SU-DHL-6 (cell line): ENCODE measurements around the gene CRIM1.

ENCODE experiments used
- H2AFZ ChIP-seq: fragments of 200-600 bp; sonication (generic); 2 replicates; pipeline ENCODE4 v1.6.1; 2014; ENCODE audit warnings: low read depth, mild to moderate bottlenecking, moderate library complexity, mixed read lengths, antibody characterized with exemption, low read length; ENCODE audit not compliant: severe bottlenecking
- H3F3A ChIP-seq: fragments of 200-600 bp; shearing (Covaris generic); 2 replicates; pipeline ENCODE4 v1.6.0; 2016; ENCODE audit warnings: antibody characterized with exemption, mild to moderate bottlenecking; ENCODE audit not compliant: insufficient read depth
- H3K27ac ChIP-seq: fragments of 200-600 bp; sonication (generic); 2 replicates; pipeline ENCODE4 v1.5.1; 2016; ENCODE audit warnings: low read depth, mild to moderate bottlenecking, low read length, moderate library complexity, mixed read lengths
- H3K27me3 ChIP-seq: fragments of 200-600 bp; sonication (generic), shearing (Covaris generic); 2 replicates; pipeline ENCODE4 v1.6.0; 2014; ENCODE audit warnings: mild to moderate bottlenecking, low read length
- H3K36me3 ChIP-seq: fragments of 200-600 bp; sonication (generic); 2 replicates; pipeline ENCODE4 v1.6.1; 2014; ENCODE audit warnings: mild to moderate bottlenecking, low read length, mixed read lengths
- H3K4me2 ChIP-seq: fragments of 300-600, 200-600 bp; shearing (Covaris generic), sonication (generic); 2 replicates; pipeline ENCODE4 v1.6.0; 2014; ENCODE audit warnings: low read length, low read depth, mild to moderate bottlenecking; ENCODE audit not compliant: poor library complexity, severe bottlenecking
- H3K4me3 ChIP-seq: fragments of 200-600 bp; sonication (generic); 2 replicates; pipeline ENCODE4 v1.5.1; 2014; ENCODE audit warnings: antibody characterized with exemption, low read length, mild to moderate bottlenecking, mixed read lengths; ENCODE audit not compliant: insufficient read depth, poor library complexity, severe bottlenecking
- H3K79me2 ChIP-seq: fragments of 200-600 bp; sonication (generic); 2 replicates; pipeline ENCODE4 v1.6.1; 2014; ENCODE audit warnings: mild to moderate bottlenecking, low read length, moderate library complexity; ENCODE audit not compliant: insufficient read depth
- H3K9ac ChIP-seq: fragments of 200-600 bp; sonication (generic); 2 replicates; pipeline ENCODE4 v1.7.0; 2014; ENCODE audit warnings: mild to moderate bottlenecking, low read length
- H3K9me2 ChIP-seq: fragments of 200-600 bp; sonication (generic); replicated peaks from 2 replicates; pipeline ENCODE4 v1.6.1; 2014; ENCODE audit warnings: low read length; ENCODE audit not compliant: insufficient read depth
- H3K9me3 ChIP-seq: fragments of 200-600 bp; sonication (generic); 2 replicates; pipeline ENCODE4 v1.6.1; 2014; ENCODE audit warnings: low read length, mixed read lengths; ENCODE audit not compliant: insufficient read depth
- H4K20me1 ChIP-seq: fragments of 200-600 bp; sonication (generic); 2 replicates; pipeline ENCODE4 v1.6.1; 2014; ENCODE audit warnings: low read depth, mild to moderate bottlenecking, antibody characterized with exemption, low read length, moderate library complexity, mixed read lengths
- EZH2phosphoT487 ChIP-seq: fragments of 200-600 bp; sonication (generic), shearing (Covaris generic); conservative IDR thresholded peaks from 2 replicates; pipeline ENCODE4 v1.6.1; 2018; ENCODE audit warnings: mild to moderate bottlenecking, antibody characterized with exemption, low read length, moderate library complexity, mixed read lengths
- TF ChIP-seq, protein P1 (sequence below): fragments of 200-600 bp; sonication (generic); IDR thresholded peaks from one replicate; pipeline ENCODE4 v1.5.1; 2017; ENCODE audit warnings: antibody characterized with exemption, mild to moderate bottlenecking, low read length, moderate library complexity; ENCODE audit not compliant: insufficient read depth, poor library complexity, severe bottlenecking

Gene CRIM1

DNA sequence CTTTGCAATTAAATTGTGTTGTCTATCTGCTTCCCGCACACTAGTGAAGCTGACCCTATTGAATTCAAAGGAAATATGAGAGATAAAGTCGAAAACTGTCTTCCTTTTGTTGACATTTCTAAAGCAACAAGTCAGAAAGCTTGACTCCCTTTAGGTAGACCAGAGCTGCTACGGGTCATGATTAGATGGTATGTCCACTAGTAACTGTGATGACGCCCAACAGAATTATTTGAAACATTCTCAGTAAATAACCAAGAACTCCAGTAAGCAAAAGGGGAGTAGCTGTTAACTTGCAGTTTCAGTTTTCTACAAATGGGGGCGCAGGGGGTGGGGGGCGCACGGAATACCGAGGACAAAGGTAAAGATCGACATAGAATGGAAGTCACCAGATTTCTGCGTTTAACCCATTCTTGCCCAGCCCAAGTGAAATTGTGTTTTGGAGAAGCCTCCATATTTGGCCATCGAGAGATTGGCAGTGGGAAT is 56.4 kb downstream of the CRIM1 start:
- no peak overlapping the region for H3K9ac ChIP-seq

DNA sequence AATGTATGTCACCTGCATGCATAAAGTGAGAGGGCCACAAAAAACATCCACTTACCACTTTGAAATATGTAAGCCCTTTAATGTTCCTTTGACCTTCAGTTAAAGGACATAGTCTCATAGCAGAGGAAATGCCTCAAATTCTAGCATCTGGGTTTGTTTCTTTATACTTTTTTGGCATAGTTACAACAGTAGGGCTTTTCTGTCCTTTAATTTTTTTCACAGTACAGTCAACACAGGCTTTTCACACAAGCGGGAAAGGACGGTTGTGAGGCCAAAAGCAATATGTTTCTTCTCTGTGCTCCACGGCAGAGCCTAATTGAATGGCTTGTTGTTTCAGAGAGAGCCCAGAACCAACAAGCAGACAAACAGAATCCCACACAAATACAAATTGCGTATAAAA is 57.6 kb downstream of the CRIM1 start:
- H3K36me3 ChIP-seq: no peaks in the 10 kb centered on the region
- H4K20me1 ChIP-seq: no peaks in the 10 kb centered on the region
- H3K4me3 ChIP-seq: no peak overlapping the region
- H3K9ac ChIP-seq: no peak overlapping the region
- no peaks in the 10 kb centered on the region for H3K27me3 ChIP-seq
- H3F3A ChIP-seq: no peaks in the 10 kb centered on the region
- TF ChIP-seq, protein P1, sequence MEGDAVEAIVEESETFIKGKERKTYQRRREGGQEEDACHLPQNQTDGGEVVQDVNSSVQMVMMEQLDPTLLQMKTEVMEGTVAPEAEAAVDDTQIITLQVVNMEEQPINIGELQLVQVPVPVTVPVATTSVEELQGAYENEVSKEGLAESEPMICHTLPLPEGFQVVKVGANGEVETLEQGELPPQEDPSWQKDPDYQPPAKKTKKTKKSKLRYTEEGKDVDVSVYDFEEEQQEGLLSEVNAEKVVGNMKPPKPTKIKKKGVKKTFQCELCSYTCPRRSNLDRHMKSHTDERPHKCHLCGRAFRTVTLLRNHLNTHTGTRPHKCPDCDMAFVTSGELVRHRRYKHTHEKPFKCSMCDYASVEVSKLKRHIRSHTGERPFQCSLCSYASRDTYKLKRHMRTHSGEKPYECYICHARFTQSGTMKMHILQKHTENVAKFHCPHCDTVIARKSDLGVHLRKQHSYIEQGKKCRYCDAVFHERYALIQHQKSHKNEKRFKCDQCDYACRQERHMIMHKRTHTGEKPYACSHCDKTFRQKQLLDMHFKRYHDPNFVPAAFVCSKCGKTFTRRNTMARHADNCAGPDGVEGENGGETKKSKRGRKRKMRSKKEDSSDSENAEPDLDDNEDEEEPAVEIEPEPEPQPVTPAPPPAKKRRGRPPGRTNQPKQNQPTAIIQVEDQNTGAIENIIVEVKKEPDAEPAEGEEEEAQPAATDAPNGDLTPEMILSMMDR: no peak
- TF ChIP-seq EZH2phosphoT487: no peak
- H3K79me2 ChIP-seq: no peaks in the 10 kb centered on the region
- H3K27ac ChIP-seq: no peak overlapping the region
- H3K9me3 ChIP-seq: no peaks in the 10 kb centered on the region
- no peaks in the 10 kb centered on the region for H3K9me2 ChIP-seq
- no peak overlapping the region for H2AFZ ChIP-seq
- no peak overlapping the region for H3K4me2 ChIP-seq

More for the DNA sequence above, 56.4 kb downstream of the CRIM1 start:
- no peak overlapping the region for H2AFZ ChIP-seq
- no peaks in the 10 kb centered on the region for H3K9me2 ChIP-seq
- no peak overlapping the region for H3K4me2 ChIP-seq
- H3K27me3 ChIP-seq: no peaks in the 10 kb centered on the region
- TF ChIP-seq, protein P1: no peak
- TF ChIP-seq EZH2phosphoT487: no peak
- H3F3A ChIP-seq: no peaks in the 10 kb centered on the region
- H3K9me3 ChIP-seq: no peaks in the 10 kb centered on the region
- no peak overlapping the region for H3K4me3 ChIP-seq
- H3K27ac ChIP-seq: no peak overlapping the region
- no peaks in the 10 kb centered on the region for H4K20me1 ChIP-seq
- no peaks in the 10 kb centered on the region for H3K36me3 ChIP-seq
- no peaks in the 10 kb centered on the region for H3K79me2 ChIP-seq

DNA sequence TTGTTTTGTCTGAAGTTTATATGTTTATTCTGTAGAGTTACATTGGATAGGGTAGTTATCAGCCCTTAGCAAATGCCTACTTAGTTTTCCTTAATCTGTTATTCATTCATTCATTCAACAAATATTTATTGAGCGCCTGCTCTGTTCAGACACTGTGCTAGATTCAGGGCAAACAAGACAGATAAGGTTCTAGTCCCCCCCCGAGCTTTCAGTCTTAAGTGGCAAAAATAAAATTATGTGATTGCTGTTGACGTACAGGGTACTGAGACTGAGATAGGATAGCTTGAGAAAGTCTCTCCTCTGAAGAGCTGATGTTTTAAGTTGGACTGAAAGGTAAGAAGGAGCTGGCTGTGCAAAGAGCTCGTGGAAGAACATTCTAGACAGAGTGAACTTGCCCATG is 58.7 kb downstream of the CRIM1 start:
- Histone ChIP-seq H2AFZ (no peak overlapping the region), H3K27me3 (no peaks in the 10 kb centered on the region), H3K4me2 (no peak overlapping the region), H4K20me1 (no peaks in the 10 kb centered on the region), H3K9ac (no peak overlapping the region), H3F3A (no peaks in the 10 kb centered on the region), H3K9me3 (no peaks in the 10 kb centered on the region), H3K4me3 (no peak overlapping the region), H3K27ac (no peak overlapping the region), H3K9me2 (no peaks in the 10 kb centered on the region), H3K79me2 (no peaks in the 10 kb centered on the region), H3K36me3 (no peaks in the 10 kb centered on the region)
- TF ChIP-seq EZH2phosphoT487: no peak
- TF ChIP-seq, protein P1: no peak
